ENCODE measurements around the gene PPM1H.
A peak's percentile ranks its signal among the peaks of the same experiment; 100 is the strongest.

Gene PPM1H

DNA sequence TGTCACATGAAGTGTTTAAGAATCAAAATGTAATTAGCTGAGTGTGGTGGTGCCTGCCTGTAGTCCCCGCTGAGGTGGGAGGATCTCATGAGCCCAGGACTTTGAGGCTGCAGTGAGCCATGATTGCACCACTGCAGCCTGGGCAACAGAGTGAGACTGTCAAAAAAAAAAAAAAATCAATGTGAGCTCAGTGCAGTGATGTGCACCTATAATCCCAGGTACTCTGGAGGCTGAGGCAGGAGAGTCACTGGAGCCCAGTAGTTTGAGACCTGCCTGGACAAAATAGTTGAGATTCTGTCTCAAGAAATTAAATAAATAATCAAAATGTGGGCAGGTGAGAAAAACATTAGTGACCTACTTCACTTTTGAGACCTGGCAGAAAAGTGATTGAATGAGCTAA is 328.3 kb downstream of the PPM1H start:
- no peak overlapping the region for H3K4me3 ChIP-seq (ENCODE audit: low read depth, low read length)
- no peak for TF ChIP-seq CTCF (IDR thresholded peaks at IDR 0.05; ENCODE audit: borderline replicate concordance, insufficient read depth, low read depth, low read length)

DNA sequence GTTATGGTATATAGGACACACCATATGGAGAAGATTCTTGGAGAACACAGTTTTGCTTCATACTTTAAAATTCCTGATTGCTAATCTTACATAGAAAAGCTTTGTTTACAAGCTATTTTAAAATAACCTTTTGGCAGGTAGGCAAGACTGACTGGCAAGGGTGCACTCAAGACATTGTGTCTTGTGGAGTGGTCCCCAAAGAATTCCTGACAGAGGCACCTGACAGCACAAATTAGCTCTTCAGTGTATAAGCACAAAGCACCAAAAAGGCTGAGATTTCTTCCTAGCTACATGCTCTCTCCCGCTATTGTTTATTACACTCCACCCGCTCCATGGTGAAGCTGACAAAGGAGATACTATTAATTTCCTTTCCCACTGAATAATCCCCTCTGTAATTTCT is 329.0 kb downstream of the PPM1H start:
- no peak overlapping the region for H3K4me3 ChIP-seq (ENCODE audit: low read depth, low read length)
- no peak for TF ChIP-seq CTCF (IDR thresholded peaks at IDR 0.05; ENCODE audit: borderline replicate concordance, insufficient read depth, low read depth, low read length)

DNA sequence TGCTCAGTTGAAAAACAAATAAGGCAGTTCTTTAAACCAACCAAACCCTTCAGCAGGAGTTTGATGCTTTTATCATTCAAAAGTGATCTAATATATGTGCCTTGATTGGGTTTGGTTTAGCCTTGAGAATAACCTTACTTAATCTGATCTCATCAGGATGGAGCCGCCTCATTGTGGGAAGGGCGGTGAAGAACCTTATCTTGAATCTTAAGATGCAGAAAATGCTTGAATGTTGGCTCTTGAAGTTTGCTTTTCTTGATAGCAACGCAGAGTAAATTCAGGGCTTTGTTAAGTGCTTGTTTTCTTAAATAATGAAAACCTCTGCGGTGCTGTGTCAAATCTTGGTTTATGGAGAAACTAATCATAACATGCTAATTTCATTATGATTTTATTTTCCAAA is 330.1 kb downstream of the PPM1H start:
- no peak for TF ChIP-seq CTCF (IDR thresholded peaks at IDR 0.05; ENCODE audit: borderline replicate concordance, insufficient read depth, low read depth, low read length)
- peak overlapping the region; percentile 85 for H3K4me3 ChIP-seq (ENCODE audit: low read depth, low read length)

DNA sequence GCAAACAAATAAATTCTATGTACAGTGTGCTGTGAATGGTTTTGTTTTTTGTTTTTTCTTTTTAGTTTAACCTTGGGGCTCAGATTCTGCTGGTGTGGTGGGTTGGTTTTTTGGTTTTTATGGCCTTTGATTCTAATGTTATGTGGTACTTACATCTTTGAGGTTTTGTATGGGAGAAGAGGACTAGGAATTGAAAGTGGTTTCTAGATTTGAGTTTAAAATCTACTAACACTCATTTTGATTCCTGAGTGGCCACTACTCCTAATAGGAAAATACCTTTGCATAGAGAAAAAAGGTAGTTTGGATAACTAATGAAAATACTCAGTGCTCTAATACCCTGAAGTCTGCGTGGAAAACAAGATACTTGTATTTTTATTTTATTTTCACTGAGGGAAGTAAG is 330.6 kb downstream of the PPM1H start:
- no peak for TF ChIP-seq CTCF (IDR thresholded peaks at IDR 0.05; ENCODE audit: borderline replicate concordance, insufficient read depth, low read depth, low read length)
- peak overlapping the region; percentile 85 for H3K4me3 ChIP-seq (ENCODE audit: low read depth, low read length)

- no peak for TF ChIP-seq CTCF (IDR thresholded peaks at IDR 0.05; ENCODE audit: borderline replicate concordance, insufficient read depth, low read depth, low read length)
- H3K4me3 ChIP-seq (ENCODE audit: low read depth, low read length), result peak overlapping the region; percentile 85
Observed at GRCh38 chr12:62603811-62604098, 331.2 kb downstream of the PPM1H start.

DNA sequence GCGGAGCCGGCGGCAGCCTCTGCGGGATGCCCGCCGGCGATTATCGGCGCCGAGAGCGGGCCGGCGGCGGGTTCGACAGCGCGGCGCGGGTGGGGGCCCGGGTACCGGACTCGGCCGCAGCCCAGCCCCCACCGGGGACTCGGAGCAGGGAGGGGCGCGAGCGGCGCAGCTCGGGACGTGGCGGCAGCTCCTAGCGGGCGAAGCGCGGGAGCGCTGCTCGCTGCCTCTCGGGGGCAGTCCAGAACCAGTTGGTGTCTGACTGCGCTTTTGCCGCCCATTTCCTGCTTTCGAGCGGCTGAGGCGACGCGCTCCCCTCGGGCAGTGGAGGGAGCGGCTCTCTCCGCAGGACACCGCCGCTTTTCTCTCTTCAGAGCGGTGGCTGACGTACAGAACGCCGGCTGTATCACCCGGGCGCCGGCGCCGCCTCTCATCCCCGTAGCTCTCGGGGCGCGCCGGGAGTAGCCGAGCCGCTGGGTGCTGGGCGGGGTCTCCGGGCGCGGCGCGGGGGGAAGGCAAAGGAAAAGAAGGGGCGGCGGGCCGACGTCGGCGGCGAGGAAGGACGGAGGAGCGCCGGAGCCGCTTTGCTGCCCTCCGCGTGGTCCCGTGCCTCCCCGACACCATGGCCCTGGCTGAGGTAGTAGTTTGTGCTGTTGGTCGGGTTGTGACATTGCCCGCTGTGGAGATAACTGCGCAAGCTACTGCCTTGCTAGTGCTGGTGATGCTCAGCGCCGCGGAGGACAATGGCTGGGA is 331.7 kb downstream of the PPM1H start:
- H3K4me3 ChIP-seq (ENCODE audit: low read depth, low read length), result peak overlapping the region; percentile 85
- TF ChIP-seq CTCF (IDR thresholded peaks at IDR 0.05; ENCODE audit: borderline replicate concordance, insufficient read depth, low read depth, low read length), result peak; percentile 62

DNA sequence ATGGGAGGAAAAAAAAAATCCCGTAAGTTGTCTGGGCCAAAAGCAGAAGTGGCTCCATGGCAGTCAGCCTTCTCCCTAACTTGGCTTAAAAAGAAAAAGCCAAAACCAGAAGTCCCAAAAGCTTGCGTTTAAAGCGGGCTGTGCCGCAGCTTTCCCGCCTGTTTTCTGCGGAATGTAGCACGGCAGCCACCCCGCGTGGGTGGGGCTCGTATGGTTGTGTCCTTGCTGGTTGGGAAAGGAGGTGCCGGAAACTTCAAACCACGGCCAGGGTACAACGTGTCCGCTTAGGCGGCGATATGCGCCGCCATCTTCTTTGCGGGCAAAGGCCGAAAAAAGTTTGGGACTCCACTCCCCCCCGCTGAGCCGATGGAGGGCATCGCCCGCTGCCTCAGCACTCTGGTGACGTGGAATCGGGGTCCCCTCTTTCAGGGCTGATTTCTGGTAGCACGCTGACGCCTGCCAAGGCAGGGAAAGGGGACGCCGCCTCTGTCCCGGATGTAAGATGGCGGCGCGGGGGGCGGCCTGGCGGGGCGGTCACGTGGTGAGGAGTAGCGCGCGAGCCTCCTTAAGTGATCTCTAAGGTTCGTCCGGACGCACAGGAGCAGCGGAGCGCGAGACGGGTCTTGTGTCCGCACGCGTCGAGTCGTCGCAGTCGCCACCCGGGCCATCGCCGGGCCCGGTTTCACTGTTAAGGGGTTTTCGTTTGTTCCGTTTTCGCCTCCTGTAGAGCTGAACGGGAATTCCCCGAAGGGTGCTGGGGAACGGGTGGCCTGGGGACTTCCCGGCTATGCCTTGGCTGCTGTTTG is 332.5 kb downstream of the PPM1H start:
- peak overlapping the region; percentile 85 for H3K4me3 ChIP-seq (ENCODE audit: low read depth, low read length)
- TF ChIP-seq CTCF (IDR thresholded peaks at IDR 0.05; ENCODE audit: borderline replicate concordance, insufficient read depth, low read depth, low read length), result no peak

Measured in GM12875 (cell line).